Vagina (tissue), 2 donors: ENCODE results near the gene LRP2. TPM values are rescaled to one million over a fixed set of nuclear protein-coding genes. Genes with fewer than 3 reads are reported as not detected.

ENCODE experiments used
- DNase-seq, 2 donors: peaks; one replicate each; pipeline ENCODE4 v3.0.0-alpha.2; 2017; ENCODE audit errors: extremely low spot score in 2 of 2
- H3K27ac ChIP-seq: fragments of 200-600 bp; sonication (generic); one replicate; pipeline ENCODE4 v1.5.1; 2019
- H3K27me3 ChIP-seq: fragments of 200-600 bp; sonication (generic); one replicate; pipeline ENCODE4 v1.5.1; 2019
- H3K36me3 ChIP-seq, 2 donors: fragments of 200-600 bp; sonication (generic); one replicate each; pipeline ENCODE4 v1.5.1; 2017 to 2019
- H3K4me1 ChIP-seq: fragments of 200-600 bp; sonication (generic); one replicate; pipeline ENCODE4 v1.5.1; 2019
- H3K4me3 ChIP-seq, 2 donors: fragments of 200-600 bp; sonication (generic); 1 replicate in 1 of 2; 2 replicates in 1 of 2; pipeline ENCODE4 v1.5.1; 2016 to 2019
- H3K9me3 ChIP-seq: fragments of 200-600 bp; sonication (generic); one replicate; pipeline ENCODE4 v1.5.1; 2019
- POLR2A ChIP-seq, 2 donors: fragments of 450-650 bp; IDR thresholded peaks; one replicate each; pipeline ENCODE4 v1.6.1; 2017; ENCODE audit warnings: antibody characterized with exemption in 2 of 2, mild to moderate bottlenecking in 2 of 2, moderate library complexity in 2 of 2
- POLR2AphosphoS5 ChIP-seq, 2 donors: sonication (generic); formaldehyde crosslinking; IDR thresholded peaks; one replicate each; pipeline ENCODE4 v1.9.0; 2017; ENCODE audit warnings: antibody characterized with exemption in 2 of 2, mild to moderate bottlenecking in 2 of 2, low read depth in 1 of 2; ENCODE audit not compliant: insufficient read depth in 1 of 2
- intact Hi-C: fragments of 100-400 bp; cut with DNase I; formaldehyde crosslinking; loops from one replicate; pipeline ENCODE4 v1.15.1; 2023
- total RNA-seq: library from RNA; depleted of rRNA; stranded (reverse); fragments of >200 nt; gene quantifications from one replicate; pipeline ENCODE4 v1.2.3, GENCODE V29; 2016
- TF ChIP-seq, protein P1 (sequence below), 3 experiments: fragments of 450-650 bp in 2 of 3; fragments of 200-600 bp in 1 of 3; sonication (generic) in 1 of 3; IDR thresholded peaks; one replicate each; pipeline ENCODE4 v1.5.1; 2017 to 2019; ENCODE audit warnings: antibody characterized with exemption in 3 of 3, mild to moderate bottlenecking in 2 of 3, moderate library complexity in 2 of 3

LRP2 gene
- total RNA-seq, 1 donor from 2014 or later, result not detected

DNA sequence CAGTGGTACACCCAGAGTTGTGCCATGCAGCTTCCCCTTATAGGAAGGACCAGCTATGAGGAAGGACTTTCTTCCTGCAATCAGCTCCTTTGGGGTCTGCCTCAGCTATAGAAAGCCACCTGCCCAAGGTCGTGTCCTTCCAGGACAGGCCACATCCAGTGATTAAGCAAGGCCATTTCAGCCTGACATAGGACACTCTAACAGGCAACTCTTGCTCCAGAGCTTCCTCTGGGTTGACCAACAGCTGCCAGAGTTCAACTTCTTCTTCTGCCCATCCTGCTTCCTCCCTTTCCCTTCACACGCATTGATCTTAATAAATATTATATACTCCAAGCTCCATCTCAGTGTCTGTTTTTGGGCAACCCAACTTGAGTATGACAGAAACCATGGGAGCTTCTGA lies 12.8 kb downstream of the LRP2 start:
- Histone ChIP-seq H3K4me1 (no peaks in the 10 kb centered on the region), H3K9me3 (no peaks in the 10 kb centered on the region), H3K27me3 (no peaks in the 10 kb centered on the region), H3K27ac (no peak overlapping the region), H3K36me3 (no peaks in the 10 kb centered on the region), H3K4me3 (no peak overlapping the region)
- no peak for DNase-seq
- intact Hi-C loops, result no loop called here
- TF ChIP-seq, protein P1, sequence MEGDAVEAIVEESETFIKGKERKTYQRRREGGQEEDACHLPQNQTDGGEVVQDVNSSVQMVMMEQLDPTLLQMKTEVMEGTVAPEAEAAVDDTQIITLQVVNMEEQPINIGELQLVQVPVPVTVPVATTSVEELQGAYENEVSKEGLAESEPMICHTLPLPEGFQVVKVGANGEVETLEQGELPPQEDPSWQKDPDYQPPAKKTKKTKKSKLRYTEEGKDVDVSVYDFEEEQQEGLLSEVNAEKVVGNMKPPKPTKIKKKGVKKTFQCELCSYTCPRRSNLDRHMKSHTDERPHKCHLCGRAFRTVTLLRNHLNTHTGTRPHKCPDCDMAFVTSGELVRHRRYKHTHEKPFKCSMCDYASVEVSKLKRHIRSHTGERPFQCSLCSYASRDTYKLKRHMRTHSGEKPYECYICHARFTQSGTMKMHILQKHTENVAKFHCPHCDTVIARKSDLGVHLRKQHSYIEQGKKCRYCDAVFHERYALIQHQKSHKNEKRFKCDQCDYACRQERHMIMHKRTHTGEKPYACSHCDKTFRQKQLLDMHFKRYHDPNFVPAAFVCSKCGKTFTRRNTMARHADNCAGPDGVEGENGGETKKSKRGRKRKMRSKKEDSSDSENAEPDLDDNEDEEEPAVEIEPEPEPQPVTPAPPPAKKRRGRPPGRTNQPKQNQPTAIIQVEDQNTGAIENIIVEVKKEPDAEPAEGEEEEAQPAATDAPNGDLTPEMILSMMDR (IDR thresholded peaks at IDR 0.05), result no peak
- no peak for TF ChIP-seq POLR2A (IDR thresholded peaks at IDR 0.05)
- no peak for TF ChIP-seq POLR2AphosphoS5 (IDR thresholded peaks at IDR 0.05; ENCODE audit: insufficient read depth in 1 of 2, low read depth in 1 of 2)

- no peaks in the 10 kb centered on the region for H3K27me3 ChIP-seq
- no peaks in the 10 kb centered on the region for H3K4me1 ChIP-seq
- no peak overlapping the region for H3K4me3 ChIP-seq
- H3K36me3 ChIP-seq, result no peaks in the 10 kb centered on the region
- H3K27ac ChIP-seq, result no peak overlapping the region
- H3K9me3 ChIP-seq, result no peaks in the 10 kb centered on the region
- no peak for DNase-seq
- TF ChIP-seq POLR2AphosphoS5 (IDR thresholded peaks at IDR 0.05; ENCODE audit: insufficient read depth in 1 of 2, low read depth in 1 of 2) (no peak), POLR2A (IDR thresholded peaks at IDR 0.05) (no peak)
- TF ChIP-seq, protein P1 (IDR thresholded peaks at IDR 0.05), result no peak
- intact Hi-C loops, result no loop called here
Measured at GRCh38 chr2:169348321-169349024, 13.9 kb downstream of the LRP2 start.

DNA sequence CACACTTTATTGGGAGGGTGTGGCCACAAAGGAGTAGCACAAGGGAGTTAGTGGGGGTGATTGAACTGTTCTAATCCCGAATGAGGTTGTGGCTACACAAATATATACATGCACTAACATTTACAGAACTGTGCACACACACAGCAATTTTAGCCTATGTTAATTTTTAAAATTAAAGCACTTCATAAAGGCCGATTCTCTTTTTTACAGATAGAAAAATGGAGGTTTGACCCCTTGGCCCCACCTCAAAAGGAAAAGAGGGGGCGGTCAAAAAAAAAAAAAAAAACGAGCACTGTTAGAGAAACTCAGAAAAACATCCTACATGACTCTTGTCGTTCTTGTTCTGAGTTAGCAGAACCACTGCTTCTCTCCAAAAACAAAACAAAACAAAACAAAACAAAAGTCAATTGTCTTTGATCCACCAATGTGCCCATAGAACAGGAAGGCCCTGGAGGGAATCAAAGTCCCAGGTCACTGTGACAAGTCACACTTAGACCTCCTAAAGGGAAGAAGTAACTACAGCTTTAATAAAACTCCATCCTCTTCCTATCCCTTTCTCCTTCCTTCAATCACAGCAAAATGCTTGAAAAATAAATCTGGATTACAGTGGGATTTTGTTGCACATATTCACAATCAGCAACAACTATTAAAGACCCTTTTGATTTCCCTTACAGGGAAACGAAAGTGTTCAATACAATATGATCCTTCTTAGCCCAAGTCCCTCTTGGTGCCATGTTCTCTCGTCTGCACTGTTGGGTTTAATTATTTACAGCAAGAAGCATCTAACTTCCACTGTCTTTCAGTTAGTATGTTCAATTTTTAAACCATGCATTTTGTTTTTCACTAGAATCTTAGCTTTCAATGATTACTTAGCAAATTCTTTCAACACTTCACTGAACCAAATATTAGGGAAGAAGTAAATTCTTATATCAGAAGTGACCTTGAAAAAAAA lies 16.6 kb downstream of the LRP2 start:
- Histone ChIP-seq H3K4me3 (no peak overlapping the region), H3K27ac (no peak overlapping the region), H3K27me3 (no peaks in the 10 kb centered on the region), H3K4me1 (no peaks in the 10 kb centered on the region), H3K9me3 (no peaks in the 10 kb centered on the region), H3K36me3 (no peaks in the 10 kb centered on the region)
- no peak for DNase-seq
- TF ChIP-seq POLR2A (IDR thresholded peaks at IDR 0.05), result no peak
- TF ChIP-seq POLR2AphosphoS5 (IDR thresholded peaks at IDR 0.05; ENCODE audit: insufficient read depth in 1 of 2, low read depth in 1 of 2), result no peak
- TF ChIP-seq, protein P1 (IDR thresholded peaks at IDR 0.05), result no peak
- intact Hi-C loops, result no loop called here

GRCh38 chr2:169344736-169345485 lies 17.4 kb downstream of the LRP2 start:
- no peak for TF ChIP-seq POLR2A (IDR thresholded peaks at IDR 0.05)
- TF ChIP-seq, protein P1 (IDR thresholded peaks at IDR 0.05), result no peak
- no peak for TF ChIP-seq POLR2AphosphoS5 (IDR thresholded peaks at IDR 0.05; ENCODE audit: insufficient read depth in 1 of 2, low read depth in 1 of 2)
- intact Hi-C loops, result no loop called here
- H3K36me3 ChIP-seq, result no peaks in the 10 kb centered on the region
- no peaks in the 10 kb centered on the region for H3K27me3 ChIP-seq
- DNase-seq, result no peak
- no peak overlapping the region for H3K27ac ChIP-seq
- H3K9me3 ChIP-seq, result no peaks in the 10 kb centered on the region
- H3K4me1 ChIP-seq, result no peaks in the 10 kb centered on the region
- no peak overlapping the region for H3K4me3 ChIP-seq
